Right ventricle myocardium inferior (tissue), 1 donor: ENCODE data around the gene UBE2I. TPM values are rescaled to one million over a fixed set of nuclear protein-coding genes. Genes with fewer than 3 reads are reported as not detected.
"Not testable (repeated sequence)": the region's sequence is repeated elsewhere in the genome, so short reads cannot be mapped to it uniquely, and the experiment has no call there.

Source experiments
- ATAC-seq: fragments of 200-7000 bp; cut with Tn5 transposase; one replicate; pipeline ENCODE4 v1.9.1; 2020; ENCODE audit warnings: mild to moderate bottlenecking, moderate library complexity
- DNase-seq: peaks from one replicate; pipeline ENCODE4 v3.0.0; 2021; ENCODE audit errors: missing footprints
- intact Hi-C: fragments of 100-400 bp; cut with DNase I; formaldehyde crosslinking; loops from one replicate; pipeline ENCODE4 v1.11.0; 2022
- total RNA-seq: library from RNA; stranded (reverse); fragmentation: NEBNext Ultra II Directional; extraction: Animal tissue kit (Norgen Biotek cat#: 25700); gene quantifications from one replicate; pipeline ENCODE4 v1.2.1, GENCODE V29; 2021
- donor health status: DM: no; HTN: yes; CAD: no; lungs with severe emphysema.

Gene UBE2I
- total RNA-seq, 1 donor from 2014 or later = 89.4 TPM

GRCh38 chr16:1322407-1322806, 13.0 kb downstream of the UBE2I start:
- intact Hi-C loops = no loop called here
- DNase-seq = no peak
- no peak for ATAC-seq

- ATAC-seq (no peak), DNase-seq (no peak)
- intact Hi-C loops = no loop called here
Observed at GRCh38 chr16:1323296-1324239, 14.1 kb downstream of the UBE2I start.

- DNase-seq (no peak), ATAC-seq (no peak)
- intact Hi-C loops = no loop called here
Observed at GRCh38 chr16:1324286-1324826, 14.9 kb downstream of the UBE2I start.

- no peak for ATAC-seq
- intact Hi-C loops = no loop called here
- no peak for DNase-seq
Observed at GRCh38 chr16:1325261-1325660, 15.8 kb downstream of the UBE2I start.

GRCh38 chr16:1325673-1326371, 16.4 kb downstream of the UBE2I start:
- DNase-seq (no peak), ATAC-seq (peak; percentile 24)
- intact Hi-C loops = no loop called here

GRCh38 chr16:1326391-1326790, 17.0 kb downstream of the UBE2I start:
- intact Hi-C loops = no loop called here
- DNase-seq (no peak), ATAC-seq (no peak)

- ATAC-seq (no peak), DNase-seq (no peak)
- intact Hi-C loops = no loop called here
Observed at GRCh38 chr16:1326946-1327618, 17.6 kb downstream of the UBE2I start.

- no peak for ATAC-seq
- no peak for DNase-seq
- intact Hi-C loops = no loop called here
Observed at GRCh38 chr16:1327619-1327947, 18.1 kb downstream of the UBE2I start.

GRCh38 chr16:1328136-1328535, 18.7 kb downstream of the UBE2I start:
- DNase-seq, ATAC-seq, intact Hi-C loops: not testable (repeated sequence)

GRCh38 chr16:1328961-1329360, 19.5 kb downstream of the UBE2I start:
- DNase-seq, intact Hi-C loops: not testable (repeated sequence)

GRCh38 chr16:1330260-1330914, 21.0 kb downstream of the UBE2I start:
- no peak for DNase-seq
- intact Hi-C loops = no loop called here
- no peak for ATAC-seq

More at GRCh38 chr16:1328961-1329360, 19.5 kb downstream of the UBE2I start:
- not testable (repeated sequence) for ATAC-seq

GRCh38 chr16:1330931-1331711, 21.7 kb downstream of the UBE2I start:
- ATAC-seq (no peak), DNase-seq (no peak)
- intact Hi-C loops = no loop called here

GRCh38 chr16:1331712-1332617, 22.5 kb downstream of the UBE2I start:
- DNase-seq (peak; percentile 89), ATAC-seq (no peak)
- intact Hi-C loops = no loop called here

GRCh38 chr16:1332618-1333148, 23.2 kb downstream of the UBE2I start:
- ATAC-seq (no peak), DNase-seq (no peak)
- intact Hi-C loops = no loop called here

GRCh38 chr16:1333149-1333812, 23.8 kb downstream of the UBE2I start, which contains the start of gene BAIAP3:
Gene BAIAP3, plus strand, starts transcription at chr16:1333645. Its CDS starts 4,905 bp downstream, at chr16:1338550.
- peak; percentile 72 for ATAC-seq
- intact Hi-C loops = no loop called here

More at GRCh38 chr16:1333149-1333812, 23.8 kb downstream of the UBE2I start, which contains the start of gene BAIAP3:
- peak; percentile 77 for DNase-seq
